GM12873 (cell line): ENCODE data around the gene GDF7.

Source experiments
- CTCF ChIP-seq: IDR thresholded peaks from 2 replicates; pipeline ENCODE4 v1.5.1; 2012; ENCODE audit warnings: low read depth, mild to moderate bottlenecking, moderate library complexity, low read length, control low read depth; ENCODE audit not compliant: insufficient read depth; ENCODE audit errors: missing control alignments

The GDF7 gene

GRCh38 chr2:20725782-20726181 is 58.8 kb downstream of the GDF7 start:
- TF ChIP-seq CTCF = no peak

GRCh38 chr2:20726913-20727312 is 60.0 kb downstream of the GDF7 start:
- TF ChIP-seq CTCF = no peak

- no peak for TF ChIP-seq CTCF
Observed at GRCh38 chr2:20728114-20728758, 61.3 kb downstream of the GDF7 start.
